T-helper 1 cell (primary cell): Measurements from ENCODE around the gene CCDC102A.
A peak's percentile ranks its signal among the peaks of the same experiment; 100 is the strongest.

ENCODE experiments used
- DNase-seq, 5 donors: peaks; one replicate each; pipeline ENCODE4 v3.0.0-alpha.2; 2012 to 2020

CCDC102A gene

DNA sequence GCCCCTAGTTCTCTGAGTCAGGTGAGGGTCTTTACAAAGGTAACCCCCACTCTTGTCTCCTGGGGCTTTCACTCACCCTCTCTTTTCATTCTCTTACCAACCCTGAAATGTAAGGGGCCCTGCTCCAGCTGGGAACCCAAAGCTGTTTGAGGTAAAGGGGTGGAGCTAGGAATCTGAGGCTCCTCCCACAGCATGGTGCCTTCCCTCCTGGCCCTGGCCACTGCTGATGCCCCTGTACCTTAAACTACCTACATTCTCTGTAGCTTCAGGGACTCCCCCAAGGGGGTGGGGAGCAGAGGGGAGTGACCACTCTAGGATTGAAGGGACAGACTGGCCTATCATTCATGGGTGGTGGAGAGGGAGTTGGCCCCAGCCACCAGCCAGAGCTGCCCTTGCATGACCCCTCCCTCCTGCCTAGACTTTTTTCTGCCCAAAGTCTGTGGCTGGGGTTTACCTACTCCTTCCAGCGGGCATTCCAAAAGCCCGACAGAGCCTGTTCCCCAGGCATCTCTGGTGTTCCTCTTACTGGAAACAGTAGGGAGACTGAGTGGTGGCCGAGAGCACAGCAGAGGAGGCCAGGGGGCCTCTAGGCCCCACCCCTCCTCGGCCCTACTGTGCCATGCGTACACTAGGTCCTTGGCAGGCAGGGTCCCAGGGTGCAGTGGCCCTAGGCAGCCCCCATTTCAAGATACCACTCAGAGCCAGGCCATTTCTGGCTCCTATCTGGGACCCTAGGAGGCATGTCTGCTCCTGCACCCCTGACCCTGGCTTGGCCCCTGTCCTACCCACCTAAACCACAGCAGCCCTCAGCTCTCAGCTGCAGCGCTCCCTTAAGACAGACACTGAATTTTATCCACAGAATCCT lies 59.6 kb downstream of the CCDC102A start:
- peak in 1 of 5 donors; percentile 4 for DNase-seq

- peak; percentile 48 to 86 (median 67) for DNase-seq
These were observed 60.5 kb downstream of the CCDC102A start for GRCh38 chr16:57475711-57476339.

GRCh38 chr16:57474671-57475661 lies 61.4 kb downstream of the CCDC102A start:
- DNase-seq: peak in 1 of 5 donors; percentile 11

GRCh38 chr16:57473906-57474305 lies 62.5 kb downstream of the CCDC102A start:
- no peak for DNase-seq

- no peak for DNase-seq
These were observed 63.1 kb downstream of the CCDC102A start for GRCh38 chr16:57473176-57473840.

GRCh38 chr16:57472665-57473060 lies 63.7 kb downstream of the CCDC102A start:
- DNase-seq: no peak

GRCh38 chr16:57471852-57472664 lies 64.3 kb downstream of the CCDC102A start:
- DNase-seq: no peak

GRCh38 chr16:57471209-57471608 lies 65.2 kb downstream of the CCDC102A start:
- DNase-seq: no peak

DNA sequence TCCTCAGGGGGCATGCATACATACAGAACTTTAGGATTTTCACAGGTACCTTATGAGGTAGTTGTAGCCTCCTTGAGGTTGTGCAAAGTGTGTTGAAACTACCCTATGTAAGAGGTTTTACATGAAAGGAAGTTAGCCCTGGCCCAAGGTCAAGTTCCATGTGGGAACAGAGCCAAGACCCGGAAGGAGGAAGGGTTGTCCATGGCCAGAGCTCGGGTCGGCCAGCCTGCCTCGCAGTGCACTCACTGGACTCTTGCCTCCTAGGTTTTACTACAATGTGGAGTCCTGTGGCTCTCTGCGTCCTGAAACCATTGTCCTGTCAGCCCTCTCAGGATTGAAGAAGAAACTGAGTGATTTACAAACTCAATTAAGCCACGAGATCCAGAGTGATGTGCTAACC lies 65.7 kb downstream of the CCDC102A start:
- DNase-seq: no peak

GRCh38 chr16:57469917-57470470 lies 66.4 kb downstream of the CCDC102A start:
- DNase-seq: peak in 1 of 5 donors; percentile 0

DNA sequence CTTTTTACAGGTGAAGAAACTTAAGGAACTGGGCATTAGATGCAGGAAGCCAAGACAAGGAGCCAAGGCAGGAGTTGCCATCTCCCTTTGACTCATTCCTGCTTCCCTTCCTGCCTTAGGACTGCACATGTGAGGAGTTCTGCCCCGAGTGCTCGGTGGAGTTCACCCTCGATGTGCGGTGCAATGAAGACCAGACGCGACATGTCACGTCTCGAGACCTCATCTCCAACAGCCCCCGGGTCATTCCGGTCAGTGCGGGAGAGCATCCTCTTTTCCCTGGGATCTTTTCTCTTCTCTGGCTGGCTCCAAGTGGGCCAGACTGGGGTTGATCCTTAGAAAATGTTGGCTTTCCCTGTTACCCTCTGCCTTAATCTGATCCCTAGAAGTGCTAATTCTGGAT lies 67.3 kb downstream of the CCDC102A start:
- no peak for DNase-seq

DNA sequence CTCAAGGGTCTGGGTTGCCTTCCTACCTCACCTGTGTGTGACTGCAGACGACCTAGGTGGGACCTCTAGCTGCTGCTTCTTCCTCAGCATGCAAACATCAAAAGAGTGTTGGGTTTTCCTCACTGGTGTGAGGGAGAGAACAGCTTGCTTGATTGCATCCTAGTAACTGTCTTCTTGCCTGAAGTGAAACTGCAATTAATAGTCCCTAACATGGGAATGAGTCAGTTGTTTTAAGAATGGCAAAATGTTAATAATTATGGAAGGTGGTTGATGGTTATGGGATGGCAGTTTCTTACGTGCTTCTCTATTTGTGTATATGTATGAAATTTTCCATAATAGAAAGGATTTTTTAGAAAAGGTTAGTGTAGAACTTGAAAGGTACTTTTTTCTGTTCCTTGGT lies 68.0 kb downstream of the CCDC102A start:
- no peak for DNase-seq

DNA sequence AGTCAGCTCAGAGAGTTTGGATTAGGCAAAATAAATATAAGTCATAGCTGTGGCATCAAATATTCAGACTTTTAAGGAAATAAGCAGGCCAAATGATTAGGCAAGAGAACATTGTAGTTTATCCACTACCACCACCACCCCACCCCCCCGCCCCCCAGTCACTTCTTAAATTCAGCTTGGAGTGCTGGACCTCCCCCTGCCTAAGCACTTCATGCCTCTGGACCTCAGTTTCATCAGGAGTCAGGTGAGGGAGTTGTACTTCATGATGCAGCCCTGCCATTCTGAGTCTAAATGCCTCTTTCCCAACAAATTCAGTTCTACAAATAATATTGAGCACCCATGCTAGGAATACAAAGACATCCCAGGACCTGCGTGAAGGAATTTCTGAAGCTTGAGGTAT lies 71.8 kb downstream of the CCDC102A start:
- no peak for DNase-seq

DNA sequence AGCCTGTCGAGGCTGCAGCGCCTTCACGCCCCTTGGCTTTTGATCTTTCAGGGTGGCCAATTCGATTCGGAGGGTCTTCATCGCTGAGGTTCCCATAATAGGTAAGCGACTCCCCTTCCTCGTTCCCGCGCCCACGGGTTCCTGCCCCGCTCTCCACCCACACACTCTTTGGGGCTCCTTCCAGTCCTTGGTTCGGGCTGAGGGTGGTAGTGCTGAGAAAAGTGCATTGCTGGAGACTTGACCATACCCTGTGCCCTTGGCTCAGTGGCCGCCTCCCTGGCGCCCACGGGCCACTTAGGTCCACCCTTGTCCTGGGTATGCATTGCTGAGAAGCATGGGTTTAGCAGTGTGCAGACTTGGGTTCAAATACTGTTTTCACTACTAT lies 73.4 kb downstream of the CCDC102A start:
- DNase-seq: no peak

DNA sequence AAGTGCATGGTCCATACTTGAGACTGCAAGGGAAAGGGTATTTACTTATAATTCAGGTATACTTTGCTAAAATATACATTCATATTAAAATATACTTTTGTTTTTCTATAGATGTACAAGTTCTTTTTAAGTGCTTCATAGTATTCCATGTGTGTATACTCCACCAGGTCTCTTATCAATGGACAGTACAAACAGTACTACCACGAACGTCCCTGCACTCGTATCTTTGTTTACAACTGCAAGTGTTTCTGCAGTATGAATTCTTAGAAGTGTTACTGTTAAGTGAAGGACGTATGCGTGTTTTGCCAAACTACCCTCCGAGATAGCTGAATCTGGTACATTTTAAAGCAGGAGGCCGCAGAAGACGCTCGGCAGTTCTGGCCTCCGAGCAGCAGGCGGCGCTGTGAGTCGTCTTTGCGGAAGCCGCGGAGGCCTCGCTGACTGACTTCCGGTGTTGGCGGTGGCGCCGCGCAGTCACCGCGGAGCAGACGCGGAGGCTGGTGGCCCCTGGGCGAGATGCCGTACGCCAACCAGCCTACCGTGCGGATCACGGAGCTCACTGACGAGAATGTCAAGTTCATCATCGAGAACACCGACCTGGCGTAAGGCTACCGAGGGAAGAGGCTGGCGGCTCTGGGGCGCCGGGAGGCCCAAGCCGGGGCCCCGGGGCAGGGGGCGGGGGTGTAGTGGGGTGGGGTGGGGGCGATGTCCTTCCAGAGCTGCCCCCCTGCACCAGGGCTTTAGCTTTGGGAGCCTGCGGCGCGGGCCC lies 74.0 kb downstream of the CCDC102A start, which contains the start of gene POLR2C:
Gene POLR2C (plus strand): TSS at position 471 of the 769 bp plus-strand sequence. CDS start 46 bp downstream, at position 517.
- peak; percentile 81 to 92 (median 87) for DNase-seq
